Neural cell (in vitro differentiated cells): Measurements from ENCODE around the gene VANGL1. TPM values are rescaled to one million over a fixed set of nuclear protein-coding genes. Genes with fewer than 3 reads are reported as not detected.

Source experiments
- H2AFZ ChIP-seq: fragments of 200-600, 300-800 bp; sonication (generic), shearing (Covaris generic); 2 replicates; pipeline ENCODE4 v1.6.0; 2014; ENCODE audit warnings: low read depth, mild to moderate bottlenecking, antibody characterized with exemption, low read length, moderate library complexity
- H3F3A ChIP-seq: fragments of 200-600 bp; shearing (Covaris generic); 2 replicates; pipeline ENCODE4 v1.6.1; 2016; ENCODE audit warnings: mild to moderate bottlenecking, moderate library complexity, mixed read lengths, antibody characterized with exemption, low read length; ENCODE audit not compliant: insufficient read depth, poor library complexity, severe bottlenecking
- H3K27ac ChIP-seq: fragments of 200-600, 300-800 bp; sonication (generic), shearing (Covaris generic); 2 replicates; pipeline ENCODE4 v1.5.1; 2014; ENCODE audit warnings: mild to moderate bottlenecking, low read length, moderate library complexity
- H3K27me3 ChIP-seq: fragments of 300-800, 200-600 bp; sonication (generic), shearing (Covaris generic); 2 replicates; pipeline ENCODE4 v1.6.0; 2014; ENCODE audit warnings: mild to moderate bottlenecking, low read depth, low read length, moderate library complexity; ENCODE audit not compliant: insufficient read depth
- H3K36me3 ChIP-seq: fragments of 300-800, 200-600 bp; sonication (generic), shearing (Covaris generic); 2 replicates; pipeline ENCODE4 v1.5.1; 2014; ENCODE audit warnings: mild to moderate bottlenecking, antibody characterized with exemption, low read length, moderate library complexity; ENCODE audit not compliant: insufficient read depth
- H3K4me2 ChIP-seq: fragments of 300-800, 200-600 bp; sonication (generic), shearing (Covaris generic); 2 replicates; pipeline ENCODE4 v1.6.0; 2014; ENCODE audit warnings: mild to moderate bottlenecking, low read length
- H3K4me3 ChIP-seq: fragments of 300-800, 200-600 bp; sonication (generic), shearing (Covaris generic); 2 replicates; pipeline ENCODE4 v1.5.1; 2014; ENCODE audit warnings: mild to moderate bottlenecking, low read length, moderate library complexity
- H3K79me2 ChIP-seq: fragments of 200-600 bp; shearing (Covaris generic); replicated peaks from 2 replicates; pipeline ENCODE4 v1.6.0; 2014; ENCODE audit warnings: mild to moderate bottlenecking, low read length, moderate library complexity; ENCODE audit not compliant: insufficient read depth
- H3K9ac ChIP-seq: fragments of 300-800, 200-600 bp; sonication (generic), shearing (Covaris generic); 2 replicates; pipeline ENCODE4 v1.6.1; 2016; ENCODE audit warnings: mild to moderate bottlenecking, low read length, mixed read lengths
- H3K9me2 ChIP-seq: fragments of 200-600 bp; shearing (Covaris generic); 2 replicates; pipeline ENCODE4 v1.6.1; 2016; ENCODE audit warnings: mild to moderate bottlenecking, low read length, mixed read lengths; ENCODE audit not compliant: insufficient read depth
- H3K9me3 ChIP-seq: fragments of 200-600, 300-800 bp; sonication (generic), shearing (Covaris generic); 2 replicates; pipeline ENCODE4 v1.6.1; 2016; ENCODE audit warnings: mild to moderate bottlenecking, mixed run types, low read length, moderate library complexity, mixed read lengths
- H4K20me1 ChIP-seq: fragments of 200-600 bp; shearing (Covaris generic); 2 replicates; pipeline ENCODE4 v1.6.1; 2016; ENCODE audit warnings: mild to moderate bottlenecking, mixed run types; ENCODE audit not compliant: insufficient read depth
- CTCF ChIP-seq: fragments of 450-650 bp; IDR thresholded peaks from 2 replicates; pipeline ENCODE4 v1.5.1; 2014; ENCODE audit warnings: antibody characterized with exemption, mild to moderate bottlenecking, moderate library complexity; ENCODE audit not compliant: poor library complexity, severe bottlenecking
- EP300 ChIP-seq: fragments of 450-650 bp; conservative IDR thresholded peaks from 2 replicates; pipeline ENCODE4 v1.6.1; 2014; ENCODE audit warnings: antibody characterized with exemption, mild to moderate bottlenecking, moderate library complexity; ENCODE audit not compliant: poor library complexity, severe bottlenecking
- EZH2 ChIP-seq: fragments of 200-600, 300-800 bp; shearing (Covaris generic), sonication (generic); IDR thresholded peaks from 2 replicates; pipeline ENCODE4 v1.6.1; 2014; ENCODE audit warnings: antibody characterized with exemption, low read length, borderline replicate concordance, mild to moderate bottlenecking; ENCODE audit not compliant: insufficient read depth, poor library complexity, severe bottlenecking
- MXI1 ChIP-seq: fragments of 450-650 bp; conservative IDR thresholded peaks from 2 replicates; pipeline ENCODE4 v1.6.1; 2014; ENCODE audit warnings: antibody characterized with exemption, mild to moderate bottlenecking; ENCODE audit not compliant: poor library complexity, severe bottlenecking
- POLR2AphosphoS5 ChIP-seq: IDR thresholded peaks from 2 replicates; pipeline ENCODE4 v1.6.1; 2012
- RAD21 ChIP-seq: fragments of 450-650 bp; conservative IDR thresholded peaks from 2 replicates; pipeline ENCODE4 v1.6.1; 2014; ENCODE audit warnings: antibody characterized with exemption, mild to moderate bottlenecking, moderate library complexity
- REST ChIP-seq: IDR thresholded peaks from 2 replicates; pipeline ENCODE4 v1.6.1; 2012; ENCODE audit warnings: borderline replicate concordance
- SMC3 ChIP-seq: fragments of 450-650 bp; conservative IDR thresholded peaks from 2 replicates; pipeline ENCODE4 v1.6.1; 2014; ENCODE audit warnings: antibody characterized with exemption, mild to moderate bottlenecking, moderate library complexity; ENCODE audit not compliant: poor library complexity
- TAF1 ChIP-seq: IDR thresholded peaks from 2 replicates; pipeline ENCODE4 v1.6.1; 2012; ENCODE audit warnings: low read depth
- polyA plus RNA-seq: library from polyadenylated mRNA; depleted of rRNA; stranded (reverse); fragments of >200 nt; gene quantifications from 2 replicates; pipeline ENCODE4 v1.2.3, GENCODE V29; 2014

The VANGL1 gene
- polyA plus RNA-seq, 1 donor from 2014 or later, result 0.53 TPM

GRCh38 chr1:115672224-115673009 is 30.6 kb downstream of the VANGL1 start:
- H2AFZ ChIP-seq, result no peak overlapping the region
- no peaks in the 10 kb centered on the region for H3K27me3 ChIP-seq
- no peaks in the 10 kb centered on the region for H4K20me1 ChIP-seq
- no peaks in the 10 kb centered on the region for H3K9me2 ChIP-seq
- no peak overlapping the region for H3K4me2 ChIP-seq
- H3K27ac ChIP-seq, result no peak overlapping the region
- H3K36me3 ChIP-seq, result no peaks in the 10 kb centered on the region
- no peak overlapping the region for H3K4me3 ChIP-seq
- no peaks in the 10 kb centered on the region for H3K79me2 ChIP-seq
- no peaks in the 10 kb centered on the region for H3F3A ChIP-seq
- TF ChIP-seq POLR2AphosphoS5 (no peak), MXI1 (no peak), SMC3 (no peak), CTCF (no peak), EP300 (no peak), EZH2 (no peak), TAF1 (no peak), RAD21 (no peak), REST (no peak)
- H3K9ac ChIP-seq, result no peak overlapping the region
- H3K9me3 ChIP-seq, result no peaks in the 10 kb centered on the region

- Histone ChIP-seq H3K9me2 (no peaks in the 10 kb centered on the region), H3K9ac (no peak overlapping the region), H3K27ac (no peak overlapping the region), H3K4me3 (no peak overlapping the region), H2AFZ (no peak overlapping the region), H3K27me3 (no peaks in the 10 kb centered on the region), H3K36me3 (no peaks in the 10 kb centered on the region), H4K20me1 (no peaks in the 10 kb centered on the region), H3K79me2 (no peaks in the 10 kb centered on the region), H3K4me2 (no peak overlapping the region), H3K9me3 (no peaks in the 10 kb centered on the region), H3F3A (no peaks in the 10 kb centered on the region)
- no peak for TF ChIP-seq EP300
- no peak for TF ChIP-seq SMC3
- no peak for TF ChIP-seq REST
- no peak for TF ChIP-seq POLR2AphosphoS5
Observed at GRCh38 chr1:115676498-115677181, 34.9 kb downstream of the VANGL1 start.
